Stimulated activated effector memory CD8-positive, alpha-beta T cell treated with anti-CD3 and anti-CD28 coated beads, Interleukin-12 subunit alpha, Interleukin-12 subunit beta, amount 100 ng/mL, for 72 hours (primary cell): ENCODE data around the gene PCSK2.

Experiments used
- ATAC-seq: fragments of 150-1000 bp; cut with Tn5 transposase; 2 replicates; pipeline ENCODE4 v1.10.0; 2021
- DNase-seq, 2 donors: peaks; one replicate each; pipeline ENCODE4 v3.0.0; 2021 to 2022; ENCODE audit warnings: low spot score in 2 of 2
- H3K27ac Mint-ChIP-seq: one replicate; pipeline ENCODE4 v1.8.0; 2022; ENCODE audit warnings: mild to moderate bottlenecking, mixed read lengths
- H3K36me3 Mint-ChIP-seq: one replicate; pipeline ENCODE4 v1.8.0; 2022; ENCODE audit warnings: mild to moderate bottlenecking, mixed read lengths
- H3K4me1 Mint-ChIP-seq: one replicate; pipeline ENCODE4 v1.8.0; 2022; ENCODE audit warnings: mixed read lengths
- H3K4me3 Mint-ChIP-seq: one replicate; pipeline ENCODE4 v1.8.0; 2022; ENCODE audit warnings: mild to moderate bottlenecking, mixed read lengths
- H3K9me3 Mint-ChIP-seq: one replicate; pipeline ENCODE4 v1.8.0; 2022; ENCODE audit warnings: mixed read lengths

Gene PCSK2

DNA sequence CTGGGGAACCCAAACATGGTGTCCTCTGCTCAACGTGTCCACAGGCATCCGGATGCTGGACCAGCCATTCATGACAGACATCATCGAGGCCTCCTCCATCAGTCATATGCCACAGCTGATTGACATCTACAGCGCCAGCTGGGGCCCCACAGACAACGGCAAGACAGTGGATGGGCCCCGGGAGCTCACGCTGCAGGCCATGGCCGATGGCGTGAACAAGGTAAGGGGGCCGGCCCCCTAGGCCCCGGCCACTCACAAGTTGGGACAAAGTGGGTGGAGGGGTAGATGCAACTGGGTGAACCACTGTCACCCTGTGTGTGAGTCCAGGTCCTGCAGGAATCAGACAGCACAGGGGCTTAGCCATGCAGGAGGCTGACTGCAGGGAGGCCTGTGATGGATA lies 209.8 kb downstream of the PCSK2 start:
- ATAC-seq (peak; percentile 34), DNase-seq (no peak)
- H3K4me1 Mint-ChIP-seq, result peaks cover 4% of the 10 kb centered on the region
- no peaks in the 10 kb centered on the region for H3K36me3 Mint-ChIP-seq
- no peak overlapping the region for H3K27ac Mint-ChIP-seq
- no peak overlapping the region for H3K4me3 Mint-ChIP-seq
- no peaks in the 10 kb centered on the region for H3K9me3 Mint-ChIP-seq

DNA sequence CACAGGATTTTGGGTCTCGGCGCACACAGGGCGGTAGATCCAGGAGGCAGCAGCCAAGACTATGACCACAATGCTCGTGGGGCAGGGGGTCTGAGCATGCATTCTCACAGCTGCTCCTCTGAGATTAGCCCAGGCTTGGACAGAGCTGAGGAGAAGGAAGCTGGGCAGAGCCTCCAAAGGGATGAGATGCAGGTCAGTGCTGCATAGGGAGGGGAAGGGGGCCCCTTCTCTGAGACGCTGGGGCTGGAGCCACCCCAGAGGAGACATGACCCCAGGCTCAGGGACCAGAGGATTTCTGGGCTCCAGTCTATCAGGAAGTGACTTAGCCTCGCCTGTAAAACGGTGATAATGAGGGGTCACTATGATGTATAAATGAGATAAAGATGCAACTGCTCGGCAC lies 210.4 kb downstream of the PCSK2 start:
- H3K9me3 Mint-ChIP-seq, result peaks cover 3% of the 10 kb centered on the region
- H3K27ac Mint-ChIP-seq, result no peak overlapping the region
- ATAC-seq (peak; percentile 8), DNase-seq (no peak)
- no peaks in the 10 kb centered on the region for H3K4me1 Mint-ChIP-seq
- H3K4me3 Mint-ChIP-seq, result no peak overlapping the region
- H3K36me3 Mint-ChIP-seq, result no peaks in the 10 kb centered on the region

DNA sequence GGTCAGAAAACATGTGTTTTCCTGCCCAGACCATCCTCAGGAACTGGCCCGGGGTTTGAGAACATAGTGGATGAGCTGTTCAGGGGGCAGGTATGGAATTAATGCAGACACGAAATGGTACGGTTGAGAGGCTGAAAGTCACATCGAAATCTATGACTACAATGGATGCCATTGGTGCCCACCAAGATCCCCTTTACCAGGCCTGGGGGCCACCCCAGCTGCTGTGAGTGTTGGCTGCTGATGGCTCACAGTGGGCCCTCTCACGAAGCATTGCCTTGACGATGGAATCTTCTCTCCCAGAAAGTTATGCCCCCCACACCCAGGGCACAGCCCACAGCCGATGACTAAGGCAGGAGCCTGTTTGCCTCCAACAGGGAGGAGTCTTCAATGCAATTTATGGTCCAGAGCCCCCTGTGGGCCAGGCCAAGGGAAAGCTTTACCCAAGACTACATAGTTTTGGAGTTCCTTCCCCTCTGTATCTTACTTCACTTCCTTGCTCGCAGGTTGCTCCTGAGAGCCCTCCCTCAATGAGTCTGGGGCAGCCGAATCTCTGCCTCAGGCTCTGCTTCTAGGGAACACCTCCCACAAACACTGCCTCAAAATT lies 211.7 kb downstream of the PCSK2 start:
- Mint-ChIP-seq H3K36me3 (no peaks in the 10 kb centered on the region), H3K4me1 (no peaks in the 10 kb centered on the region), H3K4me3 (no peak overlapping the region), H3K27ac (no peak overlapping the region), H3K9me3 (peaks cover 3% of the 10 kb centered on the region)
- DNase-seq (no peak), ATAC-seq (no peak)

DNA sequence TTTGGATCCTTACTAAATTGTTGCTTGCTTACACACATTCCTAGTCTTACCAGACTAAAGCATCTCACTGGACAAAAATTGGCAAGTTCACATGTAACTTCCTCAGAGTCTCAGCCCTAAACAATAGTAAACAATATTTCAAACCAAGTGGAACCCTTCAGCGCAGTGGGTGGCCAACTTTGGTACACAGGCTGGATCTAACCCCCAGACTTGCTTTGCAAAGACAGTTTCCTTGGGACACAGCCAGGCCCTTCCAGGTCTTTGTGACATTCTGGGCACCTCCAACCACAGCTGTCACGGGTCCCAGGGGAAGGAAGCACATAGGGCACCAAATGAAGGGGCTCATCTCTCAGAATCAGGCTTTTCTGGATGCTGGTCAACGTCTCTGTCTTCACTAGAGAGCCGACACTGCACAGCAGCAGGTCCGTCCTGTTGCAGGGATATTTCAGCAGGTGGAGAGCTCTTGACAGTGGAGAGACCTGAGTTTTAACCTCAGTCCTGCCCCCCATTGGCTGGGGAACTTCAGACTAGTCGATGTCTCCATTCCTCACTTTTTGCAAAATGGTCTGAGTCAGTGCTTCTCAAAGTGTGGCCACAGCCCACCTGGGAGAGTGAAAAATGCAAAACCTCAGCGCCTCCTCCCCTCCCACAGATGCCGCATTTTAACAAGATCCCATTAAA lies 212.9 kb downstream of the PCSK2 start:
- Mint-ChIP-seq H3K4me3 (no peak overlapping the region), H3K9me3 (peaks cover 3% of the 10 kb centered on the region), H3K27ac (no peak overlapping the region), H3K4me1 (no peaks in the 10 kb centered on the region), H3K36me3 (no peaks in the 10 kb centered on the region)
- DNase-seq (no peak), ATAC-seq (no peak)

DNA sequence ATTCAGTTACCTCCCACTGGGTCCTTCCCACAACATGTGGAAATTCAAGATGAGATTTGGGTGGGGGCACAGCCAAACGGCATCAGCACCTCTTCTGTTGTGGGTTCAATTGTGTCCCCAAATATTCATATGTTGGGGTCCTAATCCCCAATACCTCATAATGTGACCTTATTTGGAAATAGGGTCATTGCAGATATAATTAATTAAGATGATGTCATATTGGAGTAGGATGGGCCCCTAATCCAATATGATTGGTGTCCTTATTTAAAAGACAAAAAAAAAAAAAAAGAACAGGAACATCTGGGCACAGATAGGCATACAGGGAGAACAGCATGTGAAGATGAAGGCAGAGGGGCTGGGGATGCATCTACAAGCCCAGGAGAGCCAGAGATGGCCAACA lies 214.9 kb downstream of the PCSK2 start:
- no peak overlapping the region for H3K4me3 Mint-ChIP-seq
- no peaks in the 10 kb centered on the region for H3K4me1 Mint-ChIP-seq
- no peaks in the 10 kb centered on the region for H3K36me3 Mint-ChIP-seq
- H3K9me3 Mint-ChIP-seq, result peaks cover 3% of the 10 kb centered on the region
- no peak overlapping the region for H3K27ac Mint-ChIP-seq
- no peak for DNase-seq
- ATAC-seq, result no peak

DNA sequence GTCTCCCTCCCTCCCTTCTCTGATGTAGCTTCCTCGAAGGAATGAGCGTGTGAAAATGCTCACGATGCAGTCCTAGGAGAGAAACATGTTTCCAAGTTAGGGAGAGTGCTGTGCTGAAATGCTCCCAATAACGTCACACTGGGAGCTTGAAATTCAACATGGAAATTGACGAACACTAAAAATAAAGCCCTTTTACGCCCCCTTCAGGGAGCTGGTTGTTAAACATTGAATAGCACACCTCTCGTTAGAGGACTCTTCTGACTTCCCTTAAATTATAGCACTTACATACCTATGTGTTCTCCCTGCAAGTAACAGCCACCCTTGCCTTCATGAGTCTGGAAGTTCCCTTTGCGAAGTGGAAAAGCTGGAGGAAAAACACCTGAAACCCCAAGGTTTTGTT lies 215.7 kb downstream of the PCSK2 start:
- no peak for DNase-seq
- H3K4me3 Mint-ChIP-seq, result no peak overlapping the region
- peaks cover 3% of the 10 kb centered on the region for H3K9me3 Mint-ChIP-seq
- no peak for ATAC-seq
- no peaks in the 10 kb centered on the region for H3K36me3 Mint-ChIP-seq
- H3K27ac Mint-ChIP-seq, result no peak overlapping the region
- H3K4me1 Mint-ChIP-seq, result no peaks in the 10 kb centered on the region

DNA sequence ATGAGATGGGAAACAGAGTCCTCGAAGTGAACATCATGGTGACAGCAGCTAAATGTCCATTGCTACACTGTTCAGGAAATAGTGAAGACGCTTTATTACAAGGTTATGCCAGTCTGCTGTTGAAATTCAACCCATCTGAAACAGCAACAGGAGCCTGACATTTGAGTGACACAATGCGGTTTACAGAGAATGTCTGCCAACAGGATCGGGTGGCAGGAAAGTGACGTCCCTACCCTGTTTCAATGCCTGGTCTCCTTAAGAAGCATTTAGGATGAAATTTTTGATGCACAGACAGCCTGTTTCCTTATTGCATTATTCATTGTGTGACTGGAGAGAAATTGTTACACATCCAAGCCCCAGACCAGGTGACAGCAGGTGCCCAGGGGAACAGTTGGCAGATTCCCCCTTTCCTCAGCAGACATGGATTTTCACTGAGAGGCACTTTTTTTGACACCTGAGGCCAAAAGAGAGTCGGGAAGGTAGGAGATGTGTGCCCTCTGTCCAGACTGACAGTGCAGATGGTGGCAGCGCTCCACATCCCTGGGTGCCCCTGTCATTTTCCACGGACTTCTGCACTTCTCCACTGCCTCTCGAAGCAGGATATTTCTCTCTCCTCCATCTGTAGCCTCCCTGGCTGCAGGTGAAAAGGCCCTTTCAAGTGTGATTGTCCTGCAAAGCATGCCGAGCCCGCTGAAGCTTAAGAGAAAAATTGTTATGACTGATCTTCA lies 216.5 kb downstream of the PCSK2 start:
- Mint-ChIP-seq H3K9me3 (peaks cover 3% of the 10 kb centered on the region), H3K4me3 (no peak overlapping the region), H3K36me3 (no peaks in the 10 kb centered on the region), H3K27ac (no peak overlapping the region), H3K4me1 (no peaks in the 10 kb centered on the region)
- DNase-seq, result no peak
- no peak for ATAC-seq

DNA sequence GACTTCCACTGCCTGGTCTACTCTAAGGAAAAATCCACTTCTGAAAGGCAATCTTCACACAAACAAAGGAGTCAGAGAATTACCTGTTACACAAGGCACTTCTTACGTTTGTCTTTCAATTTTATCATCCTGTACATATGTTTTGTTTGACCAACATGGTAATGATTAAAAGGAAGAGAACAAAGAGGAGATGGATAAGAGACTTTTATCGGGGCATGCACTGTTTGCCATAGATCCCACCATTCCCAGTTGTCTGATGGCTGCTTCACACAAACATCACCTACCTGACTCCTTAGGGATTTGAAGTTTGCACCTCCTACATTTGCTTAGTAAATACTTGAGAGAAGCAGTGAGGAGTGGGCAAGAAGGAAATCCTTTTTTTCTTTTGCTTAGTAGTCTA lies 217.3 kb downstream of the PCSK2 start:
- H3K4me1 Mint-ChIP-seq, result no peaks in the 10 kb centered on the region
- DNase-seq (no peak), ATAC-seq (no peak)
- H3K27ac Mint-ChIP-seq, result no peak overlapping the region
- no peak overlapping the region for H3K4me3 Mint-ChIP-seq
- no peaks in the 10 kb centered on the region for H3K36me3 Mint-ChIP-seq
- H3K9me3 Mint-ChIP-seq, result peaks cover 3% of the 10 kb centered on the region

DNA sequence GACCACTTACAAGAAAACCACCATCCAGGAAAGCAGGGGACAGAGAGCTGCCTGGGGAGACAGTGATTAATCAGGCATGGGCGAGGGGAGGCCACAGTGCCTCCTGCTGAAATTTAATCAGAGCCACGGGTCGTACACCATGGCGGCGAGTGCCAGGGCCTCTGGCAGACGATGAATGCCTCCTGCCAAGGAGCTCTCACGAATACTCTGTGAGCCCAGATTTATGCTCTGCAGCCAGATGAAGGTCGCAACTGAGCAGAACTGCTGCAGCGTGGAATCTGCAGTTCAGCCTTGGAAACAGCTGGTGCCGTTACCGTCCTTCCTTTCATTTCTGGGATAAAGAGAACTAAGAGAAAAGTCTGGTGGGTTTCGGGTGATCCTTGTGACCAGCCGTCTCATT lies 218.7 kb downstream of the PCSK2 start:
- DNase-seq, result no peak
- Mint-ChIP-seq H3K36me3 (no peaks in the 10 kb centered on the region), H3K27ac (no peak overlapping the region), H3K9me3 (peaks cover 3% of the 10 kb centered on the region), H3K4me1 (no peaks in the 10 kb centered on the region), H3K4me3 (no peak overlapping the region)
- ATAC-seq, result no peak

DNA sequence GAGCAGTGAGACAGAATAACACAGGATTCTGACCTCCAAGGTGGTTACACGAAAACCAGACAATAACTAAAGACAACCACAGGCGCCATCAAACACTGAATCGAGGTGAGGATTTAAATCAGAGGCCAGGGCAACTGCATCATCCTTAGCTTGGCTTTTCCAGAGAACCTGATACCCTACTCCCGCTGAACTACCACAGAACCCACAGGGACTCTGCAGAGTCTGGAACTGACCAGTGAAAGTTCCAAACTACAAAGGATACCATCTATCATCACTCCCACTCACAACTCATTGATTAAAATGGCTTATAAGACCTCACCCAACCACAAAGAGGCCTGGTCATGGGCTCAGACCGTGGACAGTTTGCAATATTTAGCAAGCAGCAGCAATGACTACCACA lies 219.3 kb downstream of the PCSK2 start:
- Mint-ChIP-seq H3K4me1 (no peaks in the 10 kb centered on the region), H3K36me3 (no peaks in the 10 kb centered on the region), H3K27ac (no peak overlapping the region), H3K9me3 (peaks cover 3% of the 10 kb centered on the region), H3K4me3 (no peak overlapping the region)
- ATAC-seq (no peak), DNase-seq (no peak)

DNA sequence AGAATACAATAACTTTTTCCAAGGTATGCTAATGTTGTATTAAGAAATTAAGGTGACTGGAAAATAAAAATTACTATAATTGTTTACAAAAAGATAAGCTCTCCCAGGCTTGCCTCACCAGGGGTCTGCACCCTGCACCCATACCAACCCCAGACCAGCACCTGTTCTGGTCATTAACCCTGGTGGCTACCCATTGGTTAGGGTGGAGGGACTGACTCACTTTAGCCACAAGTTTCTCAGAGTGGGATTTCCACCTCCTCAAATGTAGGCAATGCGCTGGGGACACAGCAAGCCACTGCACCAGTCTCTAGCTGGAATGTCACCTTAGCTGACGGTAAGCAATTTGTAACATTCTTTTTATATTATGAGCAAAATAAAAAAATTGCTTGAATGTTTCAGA lies 221.2 kb downstream of the PCSK2 start:
- H3K36me3 Mint-ChIP-seq, result no peaks in the 10 kb centered on the region
- H3K9me3 Mint-ChIP-seq, result no peaks in the 10 kb centered on the region
- no peak for DNase-seq
- H3K27ac Mint-ChIP-seq, result no peak overlapping the region
- H3K4me1 Mint-ChIP-seq, result no peaks in the 10 kb centered on the region
- no peak overlapping the region for H3K4me3 Mint-ChIP-seq
- ATAC-seq, result no peak

DNA sequence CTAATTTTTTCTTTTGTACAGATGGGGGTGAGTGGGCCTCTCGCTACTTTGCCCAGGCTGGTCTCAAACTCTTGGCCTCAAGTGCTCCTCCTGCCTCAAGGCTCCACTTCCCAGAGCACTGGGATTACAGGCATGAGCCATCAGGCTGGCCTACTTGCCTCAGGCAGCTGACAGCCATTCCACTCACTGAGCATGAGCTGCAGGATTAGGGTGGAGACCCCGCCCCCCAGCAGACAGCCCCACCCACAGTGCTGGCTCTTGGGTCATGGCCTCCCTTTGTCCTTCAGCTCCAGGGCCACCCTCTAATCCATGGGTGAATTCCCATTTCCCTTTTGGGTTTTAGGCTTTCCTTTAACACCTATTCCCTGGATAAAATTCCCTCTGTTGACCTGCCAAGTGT lies 222.2 kb downstream of the PCSK2 start:
- no peak for DNase-seq
- Mint-ChIP-seq H3K4me1 (no peaks in the 10 kb centered on the region), H3K36me3 (no peaks in the 10 kb centered on the region), H3K4me3 (no peak overlapping the region), H3K9me3 (no peaks in the 10 kb centered on the region), H3K27ac (no peak overlapping the region)
- no peak for ATAC-seq

DNA sequence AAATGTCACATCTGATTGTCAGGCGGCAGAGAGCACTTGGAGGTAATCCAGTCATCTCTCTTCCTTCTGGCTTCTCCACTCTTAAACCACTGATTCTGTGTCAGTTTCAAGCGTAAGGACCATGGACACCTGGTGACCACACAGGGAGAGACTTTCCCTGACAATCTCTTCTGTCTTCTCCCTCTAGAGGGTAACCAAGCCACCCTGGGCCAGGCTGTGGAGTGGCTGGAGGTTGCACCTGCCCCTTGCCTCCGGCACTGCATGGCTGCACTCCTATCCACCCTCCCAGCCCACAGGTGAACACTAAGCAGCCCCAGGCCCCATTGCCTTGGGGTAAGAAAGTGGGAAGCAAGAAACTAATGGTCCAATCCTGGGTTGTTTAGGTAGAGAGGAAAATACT lies 225.6 kb downstream of the PCSK2 start:
- ATAC-seq (peak; percentile 21), DNase-seq (no peak)
- no peaks in the 10 kb centered on the region for H3K4me1 Mint-ChIP-seq
- H3K9me3 Mint-ChIP-seq, result no peaks in the 10 kb centered on the region
- no peak overlapping the region for H3K4me3 Mint-ChIP-seq
- H3K27ac Mint-ChIP-seq, result no peak overlapping the region
- no peaks in the 10 kb centered on the region for H3K36me3 Mint-ChIP-seq

DNA sequence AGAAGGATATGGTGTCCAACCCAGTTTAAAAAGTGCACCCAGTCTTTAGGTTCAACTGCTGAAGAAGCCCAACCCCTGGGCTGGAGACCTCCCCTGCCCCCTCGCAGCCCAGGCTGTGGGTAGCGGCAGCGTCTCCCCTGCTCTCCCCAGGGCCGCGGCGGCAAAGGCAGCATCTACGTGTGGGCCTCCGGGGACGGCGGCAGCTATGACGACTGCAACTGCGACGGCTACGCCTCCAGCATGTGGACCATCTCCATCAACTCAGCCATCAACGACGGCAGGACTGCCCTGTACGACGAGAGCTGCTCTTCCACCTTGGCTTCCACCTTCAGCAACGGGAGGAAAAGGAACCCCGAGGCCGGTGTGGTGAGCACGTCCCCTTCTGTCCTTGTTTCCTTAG lies 226.8 kb downstream of the PCSK2 start:
- ATAC-seq (no peak), DNase-seq (no peak)
- Mint-ChIP-seq H3K9me3 (no peaks in the 10 kb centered on the region), H3K36me3 (no peaks in the 10 kb centered on the region), H3K27ac (no peak overlapping the region), H3K4me3 (no peak overlapping the region), H3K4me1 (no peaks in the 10 kb centered on the region)

DNA sequence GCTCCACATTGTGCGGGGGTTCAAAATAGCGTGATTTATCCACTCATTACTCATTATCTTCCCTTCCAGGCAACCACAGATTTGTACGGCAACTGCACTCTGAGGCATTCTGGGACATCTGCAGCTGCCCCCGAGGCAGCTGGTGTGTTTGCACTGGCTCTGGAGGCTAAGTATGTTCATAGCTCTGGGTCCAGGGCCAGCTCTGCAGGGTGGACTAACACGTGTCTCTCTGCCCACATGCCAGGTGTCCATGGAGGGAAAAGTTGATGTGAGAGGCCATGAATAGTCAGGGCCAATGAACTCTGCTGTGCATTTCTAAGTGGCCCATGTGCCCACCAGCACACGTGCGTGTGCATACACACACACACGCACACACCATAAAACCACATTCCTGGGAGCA lies 229.4 kb downstream of the PCSK2 start:
- peaks cover 6% of the 10 kb centered on the region for H3K9me3 Mint-ChIP-seq
- no peak overlapping the region for H3K27ac Mint-ChIP-seq
- ATAC-seq (no peak), DNase-seq (no peak)
- H3K4me1 Mint-ChIP-seq, result no peaks in the 10 kb centered on the region
- H3K4me3 Mint-ChIP-seq, result no peak overlapping the region
- no peaks in the 10 kb centered on the region for H3K36me3 Mint-ChIP-seq

DNA sequence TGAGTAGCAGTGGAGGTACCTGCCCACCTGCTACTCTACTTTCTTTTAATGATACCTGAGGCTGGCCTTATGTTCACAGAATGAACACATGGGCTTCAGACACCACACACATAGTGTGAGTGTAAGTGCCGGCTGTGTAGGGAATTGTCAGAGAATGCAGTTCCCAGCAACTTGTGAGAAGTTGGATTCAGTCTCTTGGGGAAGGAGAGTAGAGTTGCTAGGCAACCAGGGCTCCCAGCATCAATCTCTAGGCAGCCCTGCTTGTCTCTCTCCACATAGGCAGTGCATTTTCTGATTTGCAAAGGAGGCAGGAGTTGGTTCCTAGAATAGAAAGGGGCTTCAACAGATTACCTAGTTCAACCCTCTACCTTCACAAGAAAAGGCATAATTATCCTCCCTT lies 230.2 kb downstream of the PCSK2 start:
- peaks cover 6% of the 10 kb centered on the region for H3K9me3 Mint-ChIP-seq
- no peaks in the 10 kb centered on the region for H3K4me1 Mint-ChIP-seq
- H3K27ac Mint-ChIP-seq, result no peak overlapping the region
- no peak overlapping the region for H3K4me3 Mint-ChIP-seq
- no peak for DNase-seq
- no peak for ATAC-seq
- H3K36me3 Mint-ChIP-seq, result no peaks in the 10 kb centered on the region
